CD14-positive monocyte (primary cell): Measurements from ENCODE around the gene DDX31. TPM values are rescaled to one million over a fixed set of nuclear protein-coding genes. Genes with fewer than 3 reads are reported as not detected.

Source experiments
- DNase-seq, 3 donors: peaks; one replicate each; pipeline ENCODE4 v3.0.0-alpha.2; 2011 to 2022
- H2AFZ ChIP-seq: 2 replicates; pipeline ENCODE4 v1.6.0; 2012; ENCODE audit warnings: mild to moderate bottlenecking, low read depth, low read length, inconsistent platforms; ENCODE audit not compliant: insufficient read depth, poor library complexity, severe bottlenecking
- H3K27ac ChIP-seq, 2 donors: 1 replicate in 1 of 2; 2 replicates in 1 of 2; pipeline ENCODE4 v1.5.1; 2012 to 2013; ENCODE audit warnings: low read length in 2 of 2, control low read depth in 1 of 2, inconsistent platforms in 1 of 2, low read depth in 1 of 2, mild to moderate bottlenecking in 1 of 2
- H3K27me3 ChIP-seq, 2 donors: one replicate each; pipeline versions ENCODE4 v1.6.0 to v1.6.1; 2011 to 2013; ENCODE audit warnings: low read length in 2 of 2; ENCODE audit not compliant: control insufficient read depth in 2 of 2, insufficient read depth in 2 of 2
- H3K36me3 ChIP-seq, 2 donors: replicated peaks in 1 of 2; 1 replicate in 1 of 2; 2 replicates in 1 of 2; pipeline versions ENCODE4 v1.5.1 to v1.6.1; 2012 to 2013; ENCODE audit warnings: low read length in 2 of 2, control low read depth in 1 of 2, inconsistent platforms in 1 of 2, mild to moderate bottlenecking in 1 of 2; ENCODE audit not compliant: insufficient read depth in 2 of 2, control insufficient read depth in 1 of 2
- H3K4me1 ChIP-seq, 2 donors: 1 replicate in 1 of 2; 2 replicates in 1 of 2; pipeline versions ENCODE4 v1.5.1 to v1.6.1; 2012 to 2013; ENCODE audit warnings: low read length in 2 of 2, control low read depth in 1 of 2, inconsistent platforms in 1 of 2, mild to moderate bottlenecking in 1 of 2, moderate library complexity in 1 of 2; ENCODE audit not compliant: insufficient read depth in 2 of 2, control insufficient read depth in 1 of 2
- H3K4me2 ChIP-seq: replicated peaks from 2 replicates; pipeline ENCODE3; 2012; ENCODE audit warnings: low read length, moderate library complexity, mild to moderate bottlenecking; ENCODE audit not compliant: poor library complexity, severe bottlenecking; ENCODE audit errors: extremely low read depth
- H3K4me3 ChIP-seq, 3 experiments: fragments of 200-600 bp in 1 of 3; sonication (generic) in 1 of 3; replicated peaks in 1 of 3; 1 replicate in 2 of 3; 2 replicates in 1 of 3; pipeline ENCODE4 v1.5.1; 2011 to 2013; ENCODE audit warnings: low read length in 3 of 3, mild to moderate bottlenecking in 3 of 3, control low read depth in 2 of 3, low read depth in 2 of 3, inconsistent platforms in 1 of 3, moderate library complexity in 1 of 3
- H3K79me2 ChIP-seq: 2 replicates; pipeline ENCODE4 v1.6.0; 2012; ENCODE audit warnings: mild to moderate bottlenecking, control low read depth, inconsistent platforms, low read length, moderate library complexity; ENCODE audit not compliant: insufficient read depth
- H3K9ac ChIP-seq: 2 replicates; pipeline ENCODE4 v1.6.0; 2017; ENCODE audit warnings: low read length, mild to moderate bottlenecking; ENCODE audit not compliant: insufficient read depth, poor library complexity, severe bottlenecking
- H3K9me3 ChIP-seq, 2 donors: replicated peaks in 1 of 2; 1 replicate in 1 of 2; 2 replicates in 1 of 2; pipeline versions ENCODE4 v1.5.1 to v1.6.1; 2012 to 2013; ENCODE audit warnings: low read length in 2 of 2, control low read depth in 1 of 2; ENCODE audit not compliant: control insufficient read depth in 1 of 2, insufficient read depth in 1 of 2
- H4K20me1 ChIP-seq: 2 replicates; pipeline ENCODE4 v1.6.0; 2012; ENCODE audit warnings: mild to moderate bottlenecking, low read length, control low read depth, moderate library complexity; ENCODE audit not compliant: insufficient read depth
- H3K27ac Mint-ChIP-seq, 7 donors: one replicate each; pipeline ENCODE4 v1.8.0; 2020; ENCODE audit warnings: mild to moderate bottlenecking in 7 of 7, mixed read lengths in 7 of 7, moderate library complexity in 6 of 7, inconsistent platforms in 2 of 7
- H3K27me3 Mint-ChIP-seq, 3 donors: one replicate each; pipeline ENCODE4 v1.8.0; 2021 to 2022; ENCODE audit warnings: low read depth in 3 of 3, mild to moderate bottlenecking in 3 of 3, mixed read lengths in 3 of 3, moderate library complexity in 3 of 3, inconsistent platforms in 1 of 3
- H3K36me3 Mint-ChIP-seq, 2 donors: one replicate each; pipeline ENCODE4 v1.8.0; 2020; ENCODE audit warnings: mixed read lengths in 2 of 2, inconsistent platforms in 1 of 2, mild to moderate bottlenecking in 1 of 2
- H3K4me1 Mint-ChIP-seq: one replicate; pipeline ENCODE4 v1.8.0; 2020; ENCODE audit warnings: mild to moderate bottlenecking, mixed read lengths
- H3K4me3 Mint-ChIP-seq, 2 donors: one replicate each; pipeline ENCODE4 v1.8.0; 2020; ENCODE audit warnings: mild to moderate bottlenecking in 2 of 2, mixed read lengths in 2 of 2, moderate library complexity in 1 of 2
- H3K9me3 Mint-ChIP-seq, 7 donors: one replicate each; pipeline ENCODE4 v1.8.0; 2020 to 2022; ENCODE audit warnings: mixed read lengths in 7 of 7, mild to moderate bottlenecking in 6 of 7, moderate library complexity in 6 of 7, inconsistent platforms in 2 of 7
- WGBS: methylation state at CpG from one replicate; pipeline ENCODE4 v1.1.5; 2013; ENCODE audit warnings: missing lambda C conversion rate; ENCODE audit not compliant: insufficient coverage; 5-methylcytosine and 5-hydroxymethylcytosine counted together
- intact Hi-C, 2 donors: fragments of 100-400 bp; cut with micrococcal nuclease; formaldehyde crosslinking; loops; one replicate each; pipeline versions ENCODE4 v1.15.0 to v1.15.1; 2023
- polyA plus RNA-seq, 3 donors: library from polyadenylated mRNA; depleted of rRNA in 1 of 3; unstranded in 2 of 3; stranded (reverse) in 1 of 3; fragments of 300-500 nt in 2 of 3; fragments of >200 nt in 1 of 3; fragmentation: Illumina TruSeq in 2 of 3; gene quantifications; 1 replicate in 2 of 3; 2 replicates in 1 of 3; pipeline ENCODE4 v1.2.3, GENCODE V29; 2012 to 2021
- TF ChIP-seq, protein P1 (sequence below): fragments of 200-600 bp; IDR thresholded peaks from one replicate; pipeline ENCODE4 v1.8.0; 2022; ENCODE audit warnings: antibody characterized with exemption, mild to moderate bottlenecking

DDX31 gene
- polyA plus RNA-seq, 3 donors, result 1.1 to 4.2 (median 1.5) TPM

DNA sequence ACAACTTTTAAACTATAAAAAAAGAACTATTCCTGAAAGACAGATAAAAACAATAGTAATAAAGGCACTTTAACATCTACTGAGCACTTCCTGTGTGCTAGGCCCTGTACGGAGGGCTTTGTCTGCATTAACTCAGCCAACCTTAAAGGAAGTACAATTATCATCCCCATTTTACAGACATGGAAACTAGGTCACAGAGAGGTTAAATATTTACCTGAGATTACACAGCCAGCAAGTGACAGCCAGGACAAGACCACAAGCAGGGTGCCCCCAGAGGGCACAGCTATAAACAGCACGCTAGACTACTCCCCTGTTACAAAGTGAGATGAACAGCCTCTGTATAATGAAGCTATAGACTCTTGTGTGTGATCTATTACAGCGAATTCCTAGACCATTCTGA, 25.5 kb downstream of the DDX31 start:
- Mint-ChIP-seq H3K4me1 (no peaks in the 10 kb centered on the region), H3K36me3 (peaks cover 68 to 74% of the 10 kb centered on the region in 2 donors), H3K9me3 (no peaks in the 10 kb centered on the region), H3K4me3 (no peak overlapping the region), H3K27me3 (no peaks in the 10 kb centered on the region), H3K27ac (no peak overlapping the region)
- Histone ChIP-seq H4K20me1 (no peaks in the 10 kb centered on the region), H3K4me2 (no peak overlapping the region), H2AFZ (no peak overlapping the region), H3K9ac (no peak overlapping the region), H3K27ac (no peak overlapping the region), H3K79me2 (no peaks in the 10 kb centered on the region), H3K4me3 (no peak overlapping the region), H3K9me3 (no peaks in the 10 kb centered on the region), H3K36me3 (peaks cover 60 to 93% of the 10 kb centered on the region in 2 donors), H3K27me3 (no peaks in the 10 kb centered on the region), H3K4me1 (no peaks in the 10 kb centered on the region)
- TF ChIP-seq, protein P1, sequence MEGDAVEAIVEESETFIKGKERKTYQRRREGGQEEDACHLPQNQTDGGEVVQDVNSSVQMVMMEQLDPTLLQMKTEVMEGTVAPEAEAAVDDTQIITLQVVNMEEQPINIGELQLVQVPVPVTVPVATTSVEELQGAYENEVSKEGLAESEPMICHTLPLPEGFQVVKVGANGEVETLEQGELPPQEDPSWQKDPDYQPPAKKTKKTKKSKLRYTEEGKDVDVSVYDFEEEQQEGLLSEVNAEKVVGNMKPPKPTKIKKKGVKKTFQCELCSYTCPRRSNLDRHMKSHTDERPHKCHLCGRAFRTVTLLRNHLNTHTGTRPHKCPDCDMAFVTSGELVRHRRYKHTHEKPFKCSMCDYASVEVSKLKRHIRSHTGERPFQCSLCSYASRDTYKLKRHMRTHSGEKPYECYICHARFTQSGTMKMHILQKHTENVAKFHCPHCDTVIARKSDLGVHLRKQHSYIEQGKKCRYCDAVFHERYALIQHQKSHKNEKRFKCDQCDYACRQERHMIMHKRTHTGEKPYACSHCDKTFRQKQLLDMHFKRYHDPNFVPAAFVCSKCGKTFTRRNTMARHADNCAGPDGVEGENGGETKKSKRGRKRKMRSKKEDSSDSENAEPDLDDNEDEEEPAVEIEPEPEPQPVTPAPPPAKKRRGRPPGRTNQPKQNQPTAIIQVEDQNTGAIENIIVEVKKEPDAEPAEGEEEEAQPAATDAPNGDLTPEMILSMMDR, result no peak
- DNase-seq, result no peak
- WGBS, result no CpG with 5 or more reads among the region's 3 CpGs
- intact Hi-C loops, result no loop called here

DNA sequence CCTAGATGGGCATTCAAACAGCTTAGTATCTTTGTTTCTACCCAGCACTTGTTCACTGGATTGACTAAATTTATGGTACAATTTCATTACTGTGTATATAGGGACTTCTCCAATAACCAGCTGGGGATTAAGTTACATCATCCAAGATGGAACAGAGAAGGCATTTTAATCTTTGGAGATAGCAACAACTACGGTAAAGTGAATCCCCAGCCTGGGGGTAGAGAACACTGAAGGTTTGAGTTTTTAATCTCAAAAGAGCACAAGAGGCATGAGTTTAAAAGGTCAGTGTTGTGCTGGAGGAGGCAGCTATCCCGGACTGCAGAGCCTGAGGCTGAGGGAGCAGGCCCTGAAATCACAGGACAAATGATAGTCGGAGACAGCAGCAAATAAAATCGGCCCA, 28.6 kb downstream of the DDX31 start:
- no peak for DNase-seq
- no peaks in the 10 kb centered on the region for H3K9me3 Mint-ChIP-seq
- Histone ChIP-seq H3K9ac (no peak overlapping the region), H2AFZ (no peak overlapping the region), H3K4me2 (no peak overlapping the region), H3K79me2 (no peaks in the 10 kb centered on the region), H3K27me3 (no peaks in the 10 kb centered on the region), H4K20me1 (no peaks in the 10 kb centered on the region), H3K9me3 (no peaks in the 10 kb centered on the region), H3K4me1 (no peaks in the 10 kb centered on the region), H3K27ac (no peak overlapping the region), H3K4me3 (no peak overlapping the region), H3K36me3 (peaks cover 44 to 90% of the 10 kb centered on the region in 2 donors)
- peaks cover 0 to 2% (median 0%) of the 10 kb centered on the region in 3 donors for H3K27me3 Mint-ChIP-seq
- peaks cover 58 to 73% of the 10 kb centered on the region in 2 donors for H3K36me3 Mint-ChIP-seq
- no peak overlapping the region for H3K27ac Mint-ChIP-seq
- TF ChIP-seq, protein P1, result no peak
- intact Hi-C loops, result no loop called here
- no peak overlapping the region for H3K4me3 Mint-ChIP-seq
- WGBS, result 90% methylated on average over 2 of the region's 4 CpGs
- no peaks in the 10 kb centered on the region for H3K4me1 Mint-ChIP-seq
